Progenitor cell of endocrine pancreas (in vitro differentiated cells): Measurements from ENCODE around the gene VIPR1. TPM values are rescaled to one million over a fixed set of nuclear protein-coding genes. Genes with fewer than 3 reads are reported as not detected.

ENCODE experiments used
- DNase-seq: peaks from one replicate; pipeline ENCODE4 v3.0.0; 2021; ENCODE audit warnings: low spot score; ENCODE audit not compliant: unreplicated experiment
- H3K27ac Mint-ChIP-seq: 2 replicates; pipeline ENCODE4 v1.8.0; 2021; ENCODE audit warnings: mild to moderate bottlenecking, moderate library complexity, mixed read lengths
- H3K27me3 Mint-ChIP-seq: 2 replicates; pipeline ENCODE4 v1.8.0; 2021; ENCODE audit warnings: mixed read lengths
- H3K36me3 Mint-ChIP-seq: 2 replicates; pipeline ENCODE4 v1.8.0; 2022; ENCODE audit warnings: mixed read lengths; ENCODE audit not compliant: insufficient read depth
- H3K4me1 Mint-ChIP-seq: 2 replicates; pipeline ENCODE4 v1.8.0; 2021; ENCODE audit warnings: low read depth, mixed read lengths
- H3K4me3 Mint-ChIP-seq: 2 replicates; pipeline ENCODE4 v1.8.0; 2021; ENCODE audit warnings: low read depth, mild to moderate bottlenecking, moderate library complexity, mixed read lengths
- H3K9me3 Mint-ChIP-seq: 2 replicates; pipeline ENCODE4 v1.8.0; 2021; ENCODE audit warnings: low read depth, mixed read lengths
- CTCF ChIP-seq: fragments of 200-600 bp; sonication (generic); IDR thresholded peaks from one replicate; pipeline ENCODE4 v1.5.0; 2021; ENCODE audit warnings: antibody characterized with exemption, mild to moderate bottlenecking; ENCODE audit not compliant: unreplicated experiment
- total RNA-seq: library from RNA; stranded (reverse); gene quantifications from 2 replicates; pipeline ENCODE4 v1.2.1, GENCODE V29; 2021

VIPR1 gene
- total RNA-seq, 1 donor from 2014 or later: 6.8 TPM

- peaks cover 11% of the 10 kb centered on the region for H3K4me1 Mint-ChIP-seq
Measured at GRCh38 chr3:42507252-42507651, 4.8 kb downstream of the VIPR1 start.

DNA sequence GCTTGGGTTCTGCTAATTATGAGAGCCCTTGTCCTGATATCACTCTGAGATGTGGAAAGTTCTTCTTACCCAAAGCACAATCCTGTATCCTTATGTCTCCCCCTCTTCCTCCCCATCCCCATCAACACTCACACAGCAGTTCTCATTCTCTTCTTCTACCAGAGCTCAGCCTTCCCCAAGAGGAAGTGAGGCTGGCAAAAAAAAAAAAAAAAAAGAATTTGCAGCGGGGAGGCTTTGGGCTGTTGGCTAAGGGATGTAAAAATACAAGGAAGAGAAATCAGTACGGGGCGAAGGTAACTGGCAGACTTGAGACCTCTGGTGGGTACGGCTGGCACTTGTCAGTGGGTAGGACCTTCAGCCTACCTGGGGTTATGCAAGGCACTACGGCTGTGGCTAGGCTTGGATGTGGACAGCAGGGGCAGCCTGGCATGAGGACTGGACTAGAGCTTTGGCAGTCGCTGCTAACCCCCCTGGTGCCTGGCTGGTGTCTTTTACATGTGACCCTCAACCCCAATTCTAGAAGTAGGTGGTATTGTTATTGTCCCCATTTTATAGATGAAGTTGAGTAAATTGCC lies 5.4 kb downstream of the VIPR1 start:
- no peaks in the 10 kb centered on the region for H3K36me3 Mint-ChIP-seq
- peaks cover 28% of the 10 kb centered on the region for H3K27me3 Mint-ChIP-seq
- no peak for DNase-seq
- H3K9me3 Mint-ChIP-seq: no peaks in the 10 kb centered on the region
- H3K4me1 Mint-ChIP-seq: peaks cover 11% of the 10 kb centered on the region
- no peak overlapping the region for H3K27ac Mint-ChIP-seq
- TF ChIP-seq CTCF: no peak
- H3K4me3 Mint-ChIP-seq: no peak overlapping the region

More at GRCh38 chr3:42507252-42507651, 4.8 kb downstream of the VIPR1 start:
- no peak for TF ChIP-seq CTCF
- peak; percentile 9 for DNase-seq
- Mint-ChIP-seq H3K9me3 (no peaks in the 10 kb centered on the region), H3K27me3 (peaks cover 29% of the 10 kb centered on the region), H3K27ac (no peak overlapping the region), H3K4me3 (no peak overlapping the region), H3K36me3 (no peaks in the 10 kb centered on the region)

DNA sequence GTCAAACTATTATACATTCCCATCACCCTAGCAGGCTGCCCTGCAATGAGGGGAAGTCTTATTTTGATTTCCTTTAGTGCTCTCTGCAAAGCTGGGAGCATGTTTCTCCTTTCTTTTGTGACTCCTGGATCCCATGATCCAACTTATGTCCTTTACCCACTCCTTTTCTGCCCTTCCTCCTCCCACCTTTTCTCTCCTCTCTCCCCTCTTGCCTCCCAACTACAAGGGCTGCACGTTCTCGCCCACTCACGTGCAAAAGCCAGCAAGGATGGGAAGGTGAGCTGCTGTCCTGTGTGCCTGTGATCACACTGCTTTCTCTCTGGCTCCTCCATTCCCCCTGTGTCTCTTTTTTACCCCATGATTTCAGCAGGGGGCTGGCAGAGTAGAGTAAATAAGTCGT lies 6.1 kb downstream of the VIPR1 start:
- H3K27me3 Mint-ChIP-seq: peaks cover 20% of the 10 kb centered on the region
- TF ChIP-seq CTCF: no peak
- no peak for DNase-seq
- no peak overlapping the region for H3K27ac Mint-ChIP-seq
- H3K9me3 Mint-ChIP-seq: no peaks in the 10 kb centered on the region
- peaks cover 11% of the 10 kb centered on the region for H3K4me1 Mint-ChIP-seq
- no peak overlapping the region for H3K4me3 Mint-ChIP-seq
- no peaks in the 10 kb centered on the region for H3K36me3 Mint-ChIP-seq

DNA sequence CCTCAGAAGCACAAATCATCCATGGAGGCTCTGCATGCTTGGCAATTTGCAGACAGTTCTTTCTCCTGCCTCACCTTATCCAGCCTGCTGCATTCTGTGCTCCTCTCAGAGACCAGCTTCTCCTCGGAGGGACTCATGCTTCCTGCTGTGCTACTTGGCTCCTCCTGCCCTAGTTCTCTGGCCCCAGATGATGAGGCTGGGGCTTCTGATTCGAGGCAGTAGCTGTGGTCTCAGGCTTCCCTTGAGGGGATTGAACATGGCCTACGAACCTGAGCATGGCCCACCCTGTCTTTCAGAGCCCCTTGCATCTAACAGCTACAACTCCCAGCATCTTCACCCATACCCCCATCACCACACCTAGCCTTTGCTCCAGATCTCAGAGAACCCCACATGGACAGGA lies 6.7 kb downstream of the VIPR1 start:
- Mint-ChIP-seq H3K4me3 (no peak overlapping the region), H3K36me3 (no peaks in the 10 kb centered on the region), H3K4me1 (peaks cover 11% of the 10 kb centered on the region), H3K27ac (no peak overlapping the region), H3K9me3 (no peaks in the 10 kb centered on the region), H3K27me3 (peaks cover 15% of the 10 kb centered on the region)
- TF ChIP-seq CTCF: no peak
- no peak for DNase-seq

- H3K4me1 Mint-ChIP-seq: peaks cover 11% of the 10 kb centered on the region
- no peaks in the 10 kb centered on the region for H3K36me3 Mint-ChIP-seq
- no peak for DNase-seq
- no peak for TF ChIP-seq CTCF
- H3K27ac Mint-ChIP-seq: no peak overlapping the region
- H3K4me3 Mint-ChIP-seq: no peak overlapping the region
- no peaks in the 10 kb centered on the region for H3K9me3 Mint-ChIP-seq
- H3K27me3 Mint-ChIP-seq: peaks cover 12% of the 10 kb centered on the region
Measured at GRCh38 chr3:42510325-42510724, 7.9 kb downstream of the VIPR1 start.
